Embryonic facial prominence (tissue), 1 donor: Measurements from ENCODE around the gene UROC1.

Experiments
- DNase-seq: peaks from one replicate; pipeline ENCODE4 v3.0.0-alpha.2; 2016; ENCODE audit errors: extremely low spot score

Gene UROC1

DNA sequence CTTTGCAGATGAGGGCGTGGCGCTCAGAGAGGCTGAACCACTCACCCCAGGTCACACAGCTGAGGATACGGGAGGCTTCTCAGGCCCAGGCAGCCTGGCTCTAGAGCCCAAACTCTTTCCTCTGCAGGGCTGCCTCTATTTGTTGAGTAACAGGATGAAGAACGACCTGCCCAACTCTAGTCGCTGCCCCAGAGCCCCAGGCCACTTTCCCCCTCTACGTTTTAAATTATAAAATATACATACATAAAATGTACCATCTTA is 22.7 kb downstream of the UROC1 start:
- DNase-seq = no peak

DNA sequence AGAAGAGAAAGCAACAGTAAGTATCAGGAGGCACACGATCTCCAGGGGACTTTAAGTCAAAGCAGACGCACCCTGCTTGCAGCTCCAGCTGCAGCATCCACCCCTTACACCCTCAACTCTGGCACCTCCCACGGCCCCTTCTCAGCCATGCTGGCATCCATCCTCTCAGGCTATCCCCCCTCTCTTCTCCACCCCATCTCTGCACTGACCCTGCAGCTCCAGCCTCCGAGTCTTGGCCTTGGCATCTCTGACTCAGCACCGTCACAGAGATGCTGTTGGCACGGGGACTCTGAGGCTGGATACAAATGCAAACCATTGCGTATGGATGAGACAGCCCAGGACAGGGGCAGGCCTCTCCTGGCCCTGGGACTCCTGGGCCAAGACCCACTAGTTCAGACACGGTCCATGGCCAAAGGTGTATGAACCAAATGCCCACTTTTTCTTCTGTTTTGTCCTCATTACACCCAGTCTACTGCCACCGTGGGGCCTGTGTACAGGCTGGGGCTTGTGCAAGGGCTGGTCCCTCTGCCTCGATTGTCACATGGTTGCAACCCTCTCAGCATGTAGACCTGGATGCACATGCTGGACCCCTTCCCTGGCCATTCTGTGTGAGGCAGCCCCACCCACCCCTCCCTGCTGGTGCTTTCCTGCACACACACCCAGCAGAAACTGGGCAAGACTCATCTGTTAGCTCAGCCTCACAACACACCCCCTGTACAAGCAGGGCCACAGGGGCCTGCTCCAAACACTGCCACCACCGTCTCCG is 23.2 kb downstream of the UROC1 start:
- DNase-seq = no peak

- no peak for DNase-seq
These were observed 23.8 kb downstream of the UROC1 start for GRCh38 chr3:126493739-126494138.

- no peak for DNase-seq
These were observed 24.5 kb downstream of the UROC1 start for GRCh38 chr3:126493051-126493450.

GRCh38 chr3:126491221-126492013 is 26.2 kb downstream of the UROC1 start:
- DNase-seq = no peak

- no peak for DNase-seq
These were observed 27.0 kb downstream of the UROC1 start for GRCh38 chr3:126490619-126491018.

DNA sequence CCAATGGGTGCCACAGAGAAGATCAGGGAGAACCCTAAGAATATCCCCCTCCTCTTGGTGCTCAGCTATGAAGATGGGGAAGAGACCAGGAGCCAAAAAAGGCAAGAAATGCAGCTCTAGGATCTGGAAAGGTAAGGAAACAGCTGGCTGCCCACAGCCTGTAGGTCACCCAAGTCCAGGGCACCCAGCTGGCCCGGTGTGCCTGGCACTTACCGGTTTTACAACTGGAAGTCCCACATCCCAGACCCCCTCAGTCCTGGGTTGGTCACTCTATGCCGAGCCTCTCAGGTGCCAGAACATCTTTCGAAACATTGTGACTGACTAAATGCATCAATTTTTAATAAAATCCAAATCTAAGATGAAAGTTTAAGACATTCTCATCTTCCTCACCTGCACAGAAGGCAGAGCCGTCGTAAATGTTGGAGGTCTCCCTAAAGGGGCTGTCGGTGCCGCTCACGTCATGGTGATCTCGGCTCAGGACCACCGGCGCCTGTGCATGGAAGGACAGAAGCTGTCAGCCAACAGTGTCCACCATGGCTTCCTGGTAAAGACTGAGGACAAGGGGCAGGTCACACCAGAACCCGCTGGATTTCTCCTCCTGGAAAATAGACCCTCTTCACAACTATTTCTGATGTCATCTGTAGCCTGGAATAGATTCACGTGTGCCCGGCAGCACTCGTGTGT is 28.5 kb downstream of the UROC1 start:
- no peak for DNase-seq

DNA sequence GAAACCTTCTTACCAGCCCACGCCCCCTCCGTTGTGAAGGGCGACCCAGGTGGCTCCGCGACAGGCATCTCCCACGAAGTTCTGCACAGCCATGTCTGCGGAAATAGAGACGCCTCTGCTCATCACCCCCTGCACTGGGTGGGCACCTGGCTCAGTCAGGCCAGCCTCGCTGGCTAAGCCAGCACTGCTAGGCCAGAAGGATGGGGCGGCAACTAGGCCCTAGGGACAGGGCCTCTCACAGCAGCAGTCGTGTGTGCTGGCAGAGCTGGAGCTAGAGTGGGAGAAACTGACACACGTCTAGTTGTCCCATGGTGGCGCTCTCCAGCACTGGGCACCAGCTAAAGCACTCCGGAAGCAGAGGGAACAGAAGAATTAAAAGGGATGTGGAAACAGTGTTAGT is 29.4 kb downstream of the UROC1 start:
- no peak for DNase-seq

DNA sequence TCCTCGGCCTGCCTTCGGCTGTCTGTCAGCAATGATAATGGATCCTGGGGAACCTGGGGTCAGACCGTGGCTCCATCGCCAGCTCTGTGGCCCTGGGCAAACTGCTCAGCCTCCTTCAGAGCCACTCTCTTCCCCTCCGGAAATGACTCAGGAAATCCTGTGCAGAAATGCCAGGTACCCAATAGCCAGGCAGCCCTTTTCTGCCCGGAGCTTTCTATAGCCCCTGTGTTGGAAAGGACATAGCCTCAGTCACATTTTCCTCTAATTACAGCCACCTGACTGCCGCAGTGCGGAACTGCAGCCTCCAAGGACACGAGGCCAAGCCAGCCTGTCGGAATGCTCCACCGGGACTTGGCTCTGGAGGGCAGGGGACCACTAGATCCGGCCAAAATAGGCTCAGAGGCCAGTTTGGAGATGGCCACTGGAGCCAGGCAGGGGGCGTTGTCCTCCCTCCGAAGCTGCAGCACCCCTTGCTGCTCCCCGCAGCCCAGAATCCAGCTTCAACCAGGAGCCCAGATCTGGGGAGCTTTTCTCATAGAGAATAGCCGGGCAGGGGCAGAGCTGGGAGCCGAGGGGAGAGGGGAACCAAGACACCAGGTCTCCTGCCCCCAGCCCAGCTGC is 30.3 kb downstream of the UROC1 start:
- DNase-seq = no peak

DNA sequence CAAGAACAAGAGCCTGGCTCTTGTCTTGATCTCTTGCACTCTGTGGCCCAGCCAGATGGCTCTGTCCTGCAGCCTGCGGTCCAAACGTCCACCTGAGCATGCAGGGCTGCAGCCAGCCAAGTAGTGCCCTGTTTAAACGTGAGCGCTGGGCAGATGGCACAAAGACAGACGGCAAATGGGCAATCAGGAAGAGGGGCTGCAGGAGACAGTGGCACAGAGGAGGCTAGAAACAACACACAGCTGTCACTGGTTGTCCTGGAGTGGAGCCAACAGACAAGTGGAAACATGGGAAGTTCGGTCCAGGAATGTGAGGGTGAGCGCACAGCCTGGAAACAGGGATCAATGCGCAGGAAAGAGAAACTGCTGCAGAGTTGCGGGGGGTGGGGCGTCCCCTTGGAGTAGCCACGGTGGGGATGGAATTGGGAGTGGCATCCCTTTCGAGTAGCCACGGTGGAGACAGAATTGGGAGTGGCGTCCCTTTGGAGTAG is 31.2 kb downstream of the UROC1 start:
- DNase-seq = no peak

DNA sequence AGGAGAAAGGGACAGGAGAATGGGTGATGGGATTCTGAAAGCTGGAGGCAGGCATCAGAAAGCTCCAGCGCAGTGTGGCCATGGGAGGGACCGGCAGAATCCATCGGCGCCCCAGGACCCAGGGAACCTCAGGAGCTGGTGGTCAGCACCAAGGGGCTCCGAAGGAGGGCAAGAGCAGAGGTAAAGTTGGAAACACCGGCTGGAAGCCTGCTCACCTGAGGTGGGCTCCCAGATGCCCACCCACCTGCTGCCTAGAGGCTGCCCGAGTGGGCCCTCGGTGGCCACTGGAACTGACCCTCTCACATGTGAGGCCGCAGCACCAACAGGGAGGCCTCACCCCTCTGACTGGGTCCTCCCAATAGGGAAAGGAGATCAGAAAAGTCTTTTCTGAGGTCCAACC is 31.6 kb downstream of the UROC1 start:
- DNase-seq = no peak

DNA sequence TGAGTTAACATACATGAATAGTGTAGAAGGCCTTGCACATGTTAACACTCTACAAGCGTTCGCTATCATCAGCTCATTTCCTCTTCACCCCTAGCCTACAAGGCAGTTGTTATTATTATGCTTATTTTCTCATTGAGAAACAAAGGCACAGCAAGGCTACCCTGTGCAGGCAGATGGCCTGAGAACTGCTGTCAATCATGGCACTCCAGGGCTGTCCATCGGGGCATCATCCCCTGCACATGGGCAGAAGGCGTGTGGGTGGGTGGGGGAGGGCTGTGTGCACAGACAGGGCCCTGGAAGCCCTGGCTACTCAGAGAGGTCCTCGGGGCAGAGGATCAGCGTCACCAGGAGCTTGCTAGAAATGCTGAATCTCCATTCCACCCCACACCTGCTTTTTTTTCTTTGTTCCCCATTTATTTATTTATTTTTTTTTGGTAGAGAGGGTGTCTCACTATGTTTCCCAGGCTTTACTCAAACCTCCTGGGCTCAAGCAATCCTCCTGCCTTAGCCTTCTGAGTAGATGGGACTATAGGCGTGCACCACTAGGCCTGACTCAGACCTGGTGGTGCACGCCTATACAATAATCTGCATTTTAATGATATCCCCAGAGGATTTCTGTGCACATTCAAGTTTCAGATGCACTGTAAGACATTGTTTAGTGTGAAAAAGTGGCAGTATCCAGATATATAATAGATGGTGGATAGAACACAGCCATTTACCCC is 32.2 kb downstream of the UROC1 start:
- DNase-seq = no peak

GRCh38 chr3:126484662-126485061 is 32.9 kb downstream of the UROC1 start:
- no peak for DNase-seq

DNA sequence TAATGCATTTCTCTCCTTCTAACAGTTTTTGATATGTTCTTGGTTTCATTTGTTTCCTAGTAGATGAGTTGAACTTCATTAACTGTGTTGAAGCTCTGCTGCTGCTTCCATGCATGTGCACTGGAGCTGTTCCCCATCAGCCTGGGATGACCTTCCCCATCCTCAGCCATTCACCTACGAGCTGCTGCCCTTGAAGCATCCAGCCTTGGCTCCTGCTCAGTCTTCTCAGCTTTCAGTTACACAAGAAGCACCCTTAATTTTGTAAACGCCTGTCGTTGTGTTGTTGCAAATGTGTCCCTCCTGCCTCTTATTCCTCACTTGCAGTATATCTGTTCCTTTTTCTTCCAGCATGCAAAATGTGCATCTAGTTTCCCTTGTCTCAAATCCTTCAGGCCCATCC is 33.4 kb downstream of the UROC1 start:
- DNase-seq = no peak

DNA sequence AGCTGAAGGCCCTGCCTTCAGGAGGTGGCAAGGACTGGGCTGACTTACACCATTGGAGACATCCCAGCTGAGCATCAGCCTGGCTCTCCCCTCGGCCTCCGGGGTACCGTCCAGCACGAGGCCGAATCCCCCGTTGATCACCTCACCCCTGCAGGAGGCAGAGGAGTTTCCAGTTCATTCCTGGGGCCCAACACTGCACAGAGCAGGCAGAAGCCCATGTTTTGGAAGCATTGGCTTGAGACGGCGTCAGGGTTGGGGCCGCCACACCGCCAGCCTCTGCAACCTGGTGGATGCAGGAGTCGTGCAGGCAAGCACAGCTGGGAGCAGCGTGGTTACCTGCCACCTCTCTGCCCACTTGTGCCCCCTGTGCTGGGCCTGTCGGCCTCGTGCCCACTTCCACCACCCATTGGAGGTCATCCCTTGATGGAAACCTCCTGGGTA is 34.2 kb downstream of the UROC1 start:
- no peak for DNase-seq

GRCh38 chr3:126482503-126483255 is 34.9 kb downstream of the UROC1 start:
- DNase-seq = no peak

GRCh38 chr3:126481808-126482502 is 35.6 kb downstream of the UROC1 start:
- DNase-seq = no peak

GRCh38 chr3:126480861-126481260 is 36.7 kb downstream of the UROC1 start:
- DNase-seq = no peak

DNA sequence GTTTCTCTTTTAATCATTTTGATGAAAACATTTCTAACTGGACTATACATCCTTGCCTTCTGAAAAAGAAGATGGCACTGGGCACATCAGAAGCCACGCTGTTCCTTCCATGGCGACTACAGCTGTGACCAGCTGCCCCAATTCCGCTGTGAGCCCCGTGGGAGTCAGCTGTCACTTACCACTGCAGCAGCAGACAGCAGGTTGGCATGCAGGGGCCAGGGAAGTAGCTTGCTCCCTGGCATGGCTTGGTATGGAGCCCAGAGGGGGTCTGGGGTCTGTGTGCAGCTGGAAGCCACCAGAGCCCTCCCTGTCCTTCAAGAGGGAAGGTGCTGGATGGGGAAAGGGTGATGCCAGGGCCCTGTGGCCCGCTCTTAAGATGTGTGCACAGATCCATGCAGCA is 37.4 kb downstream of the UROC1 start:
- DNase-seq = no peak

DNA sequence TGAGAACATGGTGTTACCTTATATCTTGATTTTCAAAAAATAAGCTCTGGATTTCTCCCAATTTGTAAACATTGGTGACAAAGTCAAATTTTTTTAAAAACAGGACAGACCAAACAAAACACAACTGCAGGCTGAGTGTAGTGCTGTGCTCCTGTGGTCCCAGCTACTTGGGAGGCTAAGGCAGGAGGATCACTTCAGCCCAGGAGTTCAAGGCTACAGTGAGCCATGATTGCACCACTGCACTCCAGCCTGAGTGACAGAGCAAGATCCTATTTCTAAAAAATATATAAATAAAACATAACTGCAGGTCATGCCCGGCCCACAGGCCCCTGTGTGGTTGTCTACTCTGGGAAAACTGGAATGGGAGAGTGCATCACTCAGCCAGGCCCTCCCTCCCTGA is 37.9 kb downstream of the UROC1 start:
- no peak for DNase-seq
